Measurements from ENCODE around the gene CCDC159.
"Not testable (repeated sequence)": the region's sequence is repeated elsewhere in the genome, so short reads cannot be mapped to it uniquely, and the experiment has no call there.

The CCDC159 gene

DNA sequence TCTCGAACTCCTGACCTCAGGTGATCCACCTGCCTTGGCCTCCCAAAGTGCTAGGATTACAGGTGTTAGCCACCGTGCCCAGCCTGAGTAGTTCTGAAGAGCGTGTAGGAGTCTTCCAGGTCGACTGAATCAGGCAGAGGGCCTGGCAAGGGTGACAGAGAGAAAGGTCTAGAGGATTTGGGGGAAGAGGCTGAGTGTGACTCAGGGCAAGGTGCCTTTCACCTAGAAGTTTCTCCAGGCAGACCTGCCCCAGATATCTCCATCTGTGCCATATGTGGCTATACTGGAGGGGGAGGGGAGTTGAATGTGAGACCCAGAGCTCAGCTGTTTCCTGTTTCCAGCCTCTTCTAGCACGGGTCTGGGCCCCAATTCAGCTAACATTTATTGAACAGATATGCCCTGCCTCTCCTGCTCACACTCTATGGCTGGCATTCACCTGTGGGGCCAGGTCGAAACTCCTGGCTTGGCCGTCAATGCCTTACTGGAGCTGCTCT, 1.3 kb downstream of the CCDC159 start:
- DNase-seq (ENCODE audit: low spot score in 2 of 2), result no peak
- H3K4me1 ChIP-seq, result peaks cover 10% of the 10 kb centered on the region
- H3K4me3 ChIP-seq, result no peak overlapping the region
- no peaks in the 10 kb centered on the region for H3K36me3 ChIP-seq (replicated peaks)
- in situ Hi-C loops (cut with MboI; ENCODE audit: low sequenced_read_pairs), result no loop called here
- H3K9me3 ChIP-seq, result no peaks in the 10 kb centered on the region; the same call in 1 of the 2 replicates
- no peaks in the 10 kb centered on the region for H3K27me3 ChIP-seq (ENCODE audit: low read depth)

DNA sequence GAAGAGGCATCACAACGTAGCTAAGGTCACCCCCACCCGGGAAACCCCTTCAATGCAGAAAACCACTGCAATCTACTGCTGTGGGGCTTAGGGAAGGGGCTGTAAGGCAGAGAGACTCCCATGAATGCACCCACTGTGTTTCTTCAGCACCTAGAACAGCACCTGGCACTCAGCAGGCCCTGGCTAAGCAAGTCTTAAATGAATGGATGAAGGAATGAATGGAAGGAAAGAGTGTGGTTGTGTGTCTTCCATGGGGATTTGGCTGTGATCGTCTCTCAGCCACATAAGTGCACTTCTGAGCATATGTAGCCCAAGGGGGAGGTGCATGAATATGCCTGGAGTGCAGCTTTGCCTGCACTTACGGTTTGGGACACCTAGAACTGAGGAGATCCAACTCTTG, 2.9 kb downstream of the CCDC159 start:
- H3K9me3 ChIP-seq, result no peaks in the 10 kb centered on the region; the same call in 1 of the 2 replicates
- no peaks in the 10 kb centered on the region for H3K36me3 ChIP-seq (replicated peaks)
- H3K27me3 ChIP-seq (ENCODE audit: low read depth), result no peaks in the 10 kb centered on the region
- H3K4me1 ChIP-seq, result peaks cover 10% of the 10 kb centered on the region
- no peak for DNase-seq (ENCODE audit: low spot score in 2 of 2)
- no peak overlapping the region for H3K4me3 ChIP-seq
- in situ Hi-C loops (cut with MboI; ENCODE audit: low sequenced_read_pairs), result no loop called here

DNA sequence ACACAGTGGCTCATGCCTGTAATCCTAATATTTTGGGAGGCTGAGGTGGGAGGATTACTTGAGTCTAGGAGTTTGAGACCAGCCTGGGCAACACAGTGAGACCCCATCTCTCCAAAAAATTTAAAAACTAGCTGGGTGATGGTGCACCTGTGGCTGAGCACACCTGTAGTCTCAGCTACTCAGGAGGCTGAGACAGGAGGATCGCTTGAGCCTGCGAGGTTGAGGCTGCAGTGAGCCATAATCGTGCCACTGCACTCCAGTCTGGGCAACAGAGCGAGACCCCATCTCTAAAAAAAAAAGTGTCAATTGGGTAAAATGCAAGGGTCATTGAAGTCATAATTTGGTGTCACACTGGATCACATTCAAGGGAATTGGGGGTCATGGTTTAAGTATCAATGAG, 7.8 kb downstream of the CCDC159 start:
- H3K9me3 ChIP-seq; DNase-seq (ENCODE audit: low spot score in 2 of 2); H3K4me3 ChIP-seq; H3K4me1 ChIP-seq; in situ Hi-C loops (cut with MboI; ENCODE audit: low sequenced_read_pairs); H3K27me3 ChIP-seq (ENCODE audit: low read depth); H3K36me3 ChIP-seq (replicated peaks): not testable (repeated sequence)

DNA sequence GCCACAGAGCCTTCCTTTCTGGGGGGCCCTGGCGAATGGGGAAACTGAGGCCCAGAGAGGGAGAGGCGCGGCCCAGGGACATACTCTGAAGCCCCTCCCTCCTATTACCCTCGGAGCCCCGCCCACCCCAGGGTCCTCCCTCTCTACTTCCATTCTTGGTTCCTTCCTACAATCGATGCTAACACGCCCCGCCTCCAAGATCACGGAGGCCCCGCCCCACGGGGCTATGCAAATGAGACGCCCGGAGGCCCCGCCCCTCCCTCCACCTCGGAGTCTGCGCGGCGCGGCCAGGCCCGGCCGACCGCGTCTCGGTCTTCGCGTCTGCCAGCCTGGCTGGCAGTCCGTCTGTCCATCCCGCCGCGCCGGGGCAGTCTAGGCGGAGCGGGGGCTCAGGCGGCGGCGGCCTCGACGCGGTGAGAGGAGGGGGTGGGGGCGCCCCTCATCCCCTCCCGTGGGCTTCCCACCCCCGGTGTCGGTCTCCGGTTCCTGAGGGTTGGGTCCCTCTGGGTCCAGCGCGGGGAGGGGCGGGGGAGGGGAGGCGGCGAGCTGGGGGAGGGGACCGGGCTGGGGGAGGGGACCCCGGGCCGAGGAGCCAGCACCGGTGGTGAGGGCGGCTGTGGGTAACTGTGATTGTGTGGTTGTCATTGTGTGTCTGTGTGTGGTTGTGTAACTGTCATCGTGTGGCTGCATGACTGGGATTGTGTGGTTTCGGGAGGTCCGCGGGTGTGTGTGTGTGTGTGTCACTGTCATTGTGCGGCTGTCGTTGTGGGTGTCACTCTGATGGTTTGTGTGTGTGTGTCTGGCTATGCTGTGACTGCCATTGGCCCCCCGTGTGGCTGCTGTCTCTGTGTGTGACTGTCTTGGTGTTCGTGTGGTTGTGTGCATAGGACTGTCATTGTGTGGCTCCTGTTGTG, 9.1 kb downstream of the CCDC159 start, which contains the start of gene PLPPR2:
Gene PLPPR2, plus strand, starts transcription at position 273 of the 914 bp plus-strand sequence. CDS start 2,242 bp downstream, outside the sequence.
- peaks cover 4% of the 10 kb centered on the region; the same call in 1 of the 2 replicates for H3K4me1 ChIP-seq
- in situ Hi-C loops (cut with MboI; ENCODE audit: low sequenced_read_pairs), result no loop called here
- no peaks in the 10 kb centered on the region for H3K9me3 ChIP-seq
- no peaks in the 10 kb centered on the region for H3K27me3 ChIP-seq (ENCODE audit: low read depth)
- H3K36me3 ChIP-seq (replicated peaks), result no peaks in the 10 kb centered on the region; the same call in 1 of the 2 replicates
- peak within 1 kb of the TSS; percentile 36 for H3K4me3 ChIP-seq
- peak; percentile 85 to 95 for DNase-seq (ENCODE audit: low spot score in 2 of 2)

DNA sequence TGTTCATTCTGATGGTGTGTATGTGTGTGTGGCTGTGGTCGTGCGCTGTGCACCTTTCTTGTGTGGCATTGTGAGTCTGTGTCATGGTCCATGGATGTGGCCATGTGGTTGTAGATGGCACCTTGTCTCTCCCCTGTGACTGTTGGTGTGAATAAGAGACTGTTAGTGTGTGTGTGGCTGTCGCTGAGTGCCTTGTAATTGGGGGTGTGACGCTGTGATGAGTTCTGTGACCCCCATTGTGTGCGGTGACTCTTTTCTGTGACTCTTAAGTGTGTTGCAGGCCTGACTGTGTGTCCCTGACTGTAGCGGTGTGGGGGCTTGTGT, 9.7 kb downstream of the CCDC159 start:
- Histone ChIP-seq H3K36me3 (replicated peaks) (no peaks in the 10 kb centered on the region; the same call in 1 of the 2 replicates), H3K4me1 (peaks cover 4% of the 10 kb centered on the region; the same call in 1 of the 2 replicates), H3K9me3 (no peaks in the 10 kb centered on the region), H3K27me3 (ENCODE audit: low read depth) (no peaks in the 10 kb centered on the region), H3K4me3 (peak overlapping the region; percentile 36)
- DNase-seq (ENCODE audit: low spot score in 2 of 2), result no peak
- in situ Hi-C loops (cut with MboI; ENCODE audit: low sequenced_read_pairs), result no loop called here

DNA sequence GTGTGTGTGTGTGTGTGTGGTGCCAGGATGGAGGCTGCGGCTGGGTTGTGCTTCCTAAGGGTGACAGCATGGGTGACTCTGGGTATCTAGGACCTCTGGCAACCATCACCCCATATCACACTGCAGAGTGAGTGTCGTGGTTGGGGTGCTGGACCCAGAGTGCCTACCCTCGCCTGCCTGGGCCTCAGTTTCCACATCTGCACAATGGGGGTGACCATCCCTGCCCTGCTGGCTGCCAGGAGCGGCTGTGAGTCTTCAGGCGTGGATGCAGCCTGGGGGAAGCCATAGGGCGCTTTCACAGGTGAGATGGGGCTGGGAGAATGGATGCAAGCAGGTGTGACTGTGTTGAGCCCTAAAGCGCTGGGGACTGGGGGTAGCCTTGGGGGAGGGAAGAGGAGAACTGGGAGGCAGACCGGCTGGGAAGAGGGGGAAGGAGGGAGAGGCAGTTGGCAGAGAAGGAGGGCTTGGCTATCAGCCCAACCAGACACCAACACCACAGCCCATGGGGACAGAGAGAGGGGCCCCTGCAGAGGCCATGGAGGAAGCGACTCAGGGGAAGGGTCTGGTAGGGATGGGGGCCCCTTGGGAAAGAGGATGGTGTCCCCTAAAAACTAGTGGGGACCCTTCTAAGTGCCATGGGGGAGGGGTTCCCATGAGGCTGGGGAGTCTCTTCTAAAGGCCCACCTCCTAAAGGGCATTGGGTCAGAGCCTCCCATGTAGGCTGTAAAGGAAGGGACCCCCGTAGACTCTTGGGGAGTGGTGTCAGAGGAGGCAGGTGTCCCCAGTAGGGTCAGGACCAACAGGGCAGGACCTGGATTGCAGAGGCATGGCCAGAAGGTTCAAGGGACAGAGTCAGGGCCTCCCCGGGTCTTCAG, 10.6 kb downstream of the CCDC159 start:
- in situ Hi-C loops (cut with MboI; ENCODE audit: low sequenced_read_pairs), result no loop called here
- H3K36me3 ChIP-seq (replicated peaks), result no peaks in the 10 kb centered on the region; the same call in 1 of the 2 replicates
- no peak overlapping the region for H3K4me3 ChIP-seq
- no peaks in the 10 kb centered on the region for H3K9me3 ChIP-seq
- no peaks in the 10 kb centered on the region for H3K27me3 ChIP-seq (ENCODE audit: low read depth)
- no peak for DNase-seq (ENCODE audit: low spot score in 2 of 2)
- H3K4me1 ChIP-seq, result peaks cover 4% of the 10 kb centered on the region; the same call in 1 of the 2 replicates

DNA sequence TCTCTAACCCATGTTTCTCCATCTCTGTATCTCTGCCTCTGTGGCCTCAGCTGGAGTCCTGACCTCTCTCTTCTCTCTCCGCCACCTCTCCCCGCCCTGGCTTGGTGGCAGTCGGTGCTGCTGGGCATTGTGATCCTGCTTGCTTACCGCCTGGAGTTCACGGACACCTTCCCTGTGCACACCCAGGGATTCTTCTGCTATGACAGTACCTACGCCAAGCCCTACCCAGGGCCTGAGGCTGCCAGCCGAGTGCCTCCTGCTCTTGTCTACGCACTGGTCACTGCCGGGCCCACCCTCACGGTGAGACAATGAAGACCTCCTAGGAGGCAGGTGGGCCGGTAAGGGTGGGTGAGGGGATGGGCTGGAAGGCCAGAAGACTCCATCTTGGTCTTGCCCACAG, 13.1 kb downstream of the CCDC159 start:
- H3K36me3 ChIP-seq (replicated peaks), result no peaks in the 10 kb centered on the region; the same call in 1 of the 2 replicates
- H3K4me1 ChIP-seq, result peaks cover 4% of the 10 kb centered on the region; the same call in 1 of the 2 replicates
- DNase-seq (ENCODE audit: low spot score in 2 of 2), result no peak
- in situ Hi-C loops (cut with MboI; ENCODE audit: low sequenced_read_pairs), result no loop called here
- no peak overlapping the region for H3K4me3 ChIP-seq
- no peaks in the 10 kb centered on the region for H3K9me3 ChIP-seq
- no peaks in the 10 kb centered on the region for H3K27me3 ChIP-seq (ENCODE audit: low read depth)

DNA sequence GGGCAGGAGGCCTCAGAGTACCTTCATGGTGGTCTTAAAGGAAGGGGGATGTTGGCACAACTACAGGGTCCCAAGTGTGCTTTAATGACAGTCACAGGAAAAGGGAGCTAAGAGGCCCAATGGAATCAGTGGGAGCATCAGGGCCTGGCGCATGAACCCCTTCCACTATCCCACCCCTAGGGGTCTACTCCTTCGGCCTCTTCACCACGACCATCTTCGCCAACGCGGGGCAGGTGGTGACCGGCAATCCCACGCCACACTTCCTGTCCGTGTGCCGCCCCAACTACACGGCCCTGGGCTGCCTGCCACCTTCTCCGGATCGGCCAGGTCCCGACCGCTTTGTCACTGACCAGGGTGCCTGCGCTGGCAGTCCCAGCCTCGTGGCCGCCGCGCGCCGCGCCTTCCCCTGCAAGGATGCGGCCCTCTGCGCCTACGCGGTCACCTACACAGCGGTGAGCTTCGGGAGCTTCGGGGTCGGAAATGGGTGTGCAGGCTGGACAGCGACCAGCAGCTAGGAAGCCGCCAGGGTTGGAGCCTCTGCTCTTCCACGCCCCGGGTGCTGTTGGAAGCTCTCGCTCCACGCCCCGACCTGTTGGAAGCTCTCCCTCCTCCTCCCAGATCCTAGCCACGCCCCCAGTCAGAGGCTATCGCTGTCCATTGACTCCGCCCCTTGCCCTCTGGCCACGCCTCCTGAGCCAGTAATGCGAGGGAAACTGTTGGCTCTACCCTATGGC, 14.9 kb downstream of the CCDC159 start:
- Histone ChIP-seq H3K27me3 (ENCODE audit: low read depth) (no peaks in the 10 kb centered on the region), H3K4me3 (no peak overlapping the region), H3K36me3 (replicated peaks) (no peaks in the 10 kb centered on the region), H3K9me3 (no peaks in the 10 kb centered on the region), H3K4me1 (no peaks in the 10 kb centered on the region)
- peak in 1 of 2 experiments; percentile 80 for DNase-seq (ENCODE audit: low spot score in 2 of 2)
- in situ Hi-C loops (cut with MboI; ENCODE audit: low sequenced_read_pairs), result no loop called here

DNA sequence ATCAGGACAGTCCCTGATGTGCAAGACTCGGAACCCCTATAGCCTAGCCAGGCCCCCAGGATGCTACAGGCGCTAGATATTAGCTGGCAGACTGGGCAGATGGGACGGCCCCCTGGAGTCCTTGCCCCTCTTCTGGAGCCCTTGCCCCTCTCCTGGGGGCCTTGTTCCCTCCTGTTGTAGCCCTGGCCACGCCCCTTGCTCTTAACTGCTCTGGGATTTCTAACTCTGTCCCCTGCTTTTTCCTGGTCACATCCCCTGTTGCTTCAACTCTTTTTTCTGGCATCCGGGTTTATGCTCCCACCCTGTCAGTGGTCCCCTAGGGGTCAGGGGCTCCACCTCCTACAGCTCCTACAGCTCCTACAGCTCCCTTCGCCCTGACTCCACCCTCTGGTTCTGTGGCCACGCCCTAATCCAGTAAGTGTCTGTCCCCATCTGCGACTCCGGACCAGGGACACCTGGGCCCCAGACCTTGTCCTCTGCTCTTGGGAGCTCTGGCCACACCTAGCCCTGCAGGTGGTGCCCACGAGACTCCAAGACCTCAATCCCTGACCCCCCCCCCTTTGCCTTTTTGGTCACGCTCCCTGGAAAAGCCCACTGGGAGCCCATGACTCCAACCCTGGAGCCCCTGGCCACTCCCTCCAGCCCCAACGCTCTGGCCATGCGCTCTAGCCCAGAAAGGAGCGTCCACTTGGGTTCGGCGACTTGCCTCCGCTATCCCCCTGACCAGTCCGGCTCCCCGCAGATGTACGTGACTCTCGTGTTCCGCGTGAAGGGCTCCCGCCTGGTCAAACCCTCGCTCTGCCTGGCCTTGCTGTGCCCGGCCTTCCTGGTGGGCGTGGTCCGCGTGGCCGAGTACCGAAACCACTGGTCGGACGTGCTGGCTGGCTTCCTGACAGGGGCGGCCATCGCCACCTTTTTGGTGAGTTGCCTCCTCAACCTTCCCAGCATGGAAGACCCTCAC, 15.7 kb downstream of the CCDC159 start:
- Histone ChIP-seq H3K36me3 (replicated peaks) (no peaks in the 10 kb centered on the region), H3K4me3 (no peak overlapping the region), H3K9me3 (no peaks in the 10 kb centered on the region), H3K4me1 (no peaks in the 10 kb centered on the region), H3K27me3 (ENCODE audit: low read depth) (no peaks in the 10 kb centered on the region)
- DNase-seq (ENCODE audit: low spot score in 2 of 2), result no peak
- in situ Hi-C loops (cut with MboI; ENCODE audit: low sequenced_read_pairs), result no loop called here

DNA sequence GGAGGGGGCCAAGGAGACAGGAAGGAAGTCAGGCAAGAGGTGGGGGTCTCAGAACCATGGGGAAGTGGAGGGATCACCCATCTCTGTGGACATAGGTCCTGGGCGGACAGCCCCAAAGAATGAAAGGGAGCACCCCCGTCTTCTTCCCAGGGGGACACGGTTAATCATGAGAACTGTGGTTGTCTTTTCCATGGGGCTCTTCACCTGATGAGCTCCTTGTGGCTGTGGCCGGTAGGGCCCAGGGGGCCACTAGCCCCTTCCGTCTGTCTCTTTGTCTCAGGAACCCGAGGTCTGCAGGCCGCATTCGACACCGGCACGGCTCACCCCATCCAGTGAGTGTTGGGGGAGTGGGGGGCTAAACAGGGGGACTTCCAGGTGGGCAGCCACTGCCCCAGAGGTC, 17.6 kb downstream of the CCDC159 start:
- in situ Hi-C loops (cut with MboI; ENCODE audit: low sequenced_read_pairs), result no loop called here
- H3K4me3 ChIP-seq, result no peak overlapping the region
- DNase-seq (ENCODE audit: low spot score in 2 of 2), result no peak
- no peaks in the 10 kb centered on the region for H3K27me3 ChIP-seq (ENCODE audit: low read depth)
- no peaks in the 10 kb centered on the region for H3K9me3 ChIP-seq
- H3K4me1 ChIP-seq, result no peaks in the 10 kb centered on the region
- H3K36me3 ChIP-seq (replicated peaks), result no peaks in the 10 kb centered on the region

DNA sequence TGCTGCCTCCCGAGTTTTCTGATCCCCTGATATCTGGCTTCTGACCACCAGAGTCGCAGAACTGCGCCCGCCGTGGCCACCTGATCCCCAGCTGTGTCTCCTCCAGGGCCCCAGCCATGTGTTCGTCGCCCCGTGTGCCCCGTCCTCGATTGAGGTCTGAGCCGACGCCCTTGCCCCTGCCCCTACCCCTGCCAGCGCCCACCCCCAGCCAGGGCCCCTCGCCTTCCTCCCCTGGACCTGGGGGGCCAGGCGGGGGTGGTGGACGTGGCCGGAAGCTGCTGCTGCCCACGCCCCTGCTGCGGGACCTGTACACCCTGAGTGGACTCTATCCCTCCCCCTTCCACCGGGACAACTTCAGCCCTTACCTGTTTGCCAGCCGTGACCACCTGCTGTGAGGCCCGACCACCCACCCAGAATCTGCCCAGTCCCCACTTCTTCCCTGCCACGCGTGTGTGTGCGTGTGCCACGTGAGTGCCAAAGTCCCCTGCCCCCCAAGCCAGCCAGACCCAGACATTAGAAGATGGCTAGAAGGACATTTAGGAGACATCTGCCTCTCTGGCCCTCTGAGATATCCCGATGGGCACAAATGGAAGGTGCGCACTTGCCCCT, 18.1 kb downstream of the CCDC159 start:
- in situ Hi-C loops (cut with MboI; ENCODE audit: low sequenced_read_pairs), result no loop called here
- no peak overlapping the region for H3K4me3 ChIP-seq
- no peaks in the 10 kb centered on the region for H3K4me1 ChIP-seq
- H3K27me3 ChIP-seq (ENCODE audit: low read depth), result no peaks in the 10 kb centered on the region
- no peaks in the 10 kb centered on the region for H3K36me3 ChIP-seq (replicated peaks)
- H3K9me3 ChIP-seq, result no peaks in the 10 kb centered on the region
- DNase-seq (ENCODE audit: low spot score in 2 of 2), result no peak

DNA sequence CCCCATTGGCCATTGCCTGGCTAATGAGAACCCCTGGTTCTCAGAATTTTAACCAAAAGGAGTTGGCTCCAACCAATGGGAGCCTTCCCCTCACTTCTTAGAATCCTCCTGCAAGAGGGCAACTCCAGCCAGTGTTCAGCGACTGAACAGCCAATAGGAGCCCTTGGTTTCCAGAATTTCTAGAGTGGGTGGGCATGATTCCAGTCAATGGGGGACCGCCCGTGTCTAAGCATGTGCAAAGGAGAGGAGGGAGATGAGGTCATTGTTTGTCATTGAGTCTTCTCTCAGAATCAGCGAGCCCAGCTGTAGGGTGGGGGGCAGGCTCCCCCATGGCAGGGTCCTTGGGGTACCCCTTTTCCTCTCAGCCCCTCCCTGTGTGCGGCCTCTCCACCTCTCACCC, 18.6 kb downstream of the CCDC159 start:
- Histone ChIP-seq H3K27me3 (ENCODE audit: low read depth) (no peaks in the 10 kb centered on the region), H3K9me3 (no peaks in the 10 kb centered on the region), H3K36me3 (replicated peaks) (no peaks in the 10 kb centered on the region), H3K4me3 (no peak overlapping the region), H3K4me1 (no peaks in the 10 kb centered on the region)
- in situ Hi-C loops (cut with MboI; ENCODE audit: low sequenced_read_pairs), result no loop called here
- DNase-seq (ENCODE audit: low spot score in 2 of 2), result no peak

All from HAP-1 (cell line).